ENCODE results near the gene RPRD1A. TPM values are rescaled to one million over a fixed set of nuclear protein-coding genes. Genes with fewer than 3 reads are reported as not detected.

Gene RPRD1A
- total and polyA plus RNA-seq, 2 experiments from 2014 or later: 23.3 to 68.0 TPM

DNA sequence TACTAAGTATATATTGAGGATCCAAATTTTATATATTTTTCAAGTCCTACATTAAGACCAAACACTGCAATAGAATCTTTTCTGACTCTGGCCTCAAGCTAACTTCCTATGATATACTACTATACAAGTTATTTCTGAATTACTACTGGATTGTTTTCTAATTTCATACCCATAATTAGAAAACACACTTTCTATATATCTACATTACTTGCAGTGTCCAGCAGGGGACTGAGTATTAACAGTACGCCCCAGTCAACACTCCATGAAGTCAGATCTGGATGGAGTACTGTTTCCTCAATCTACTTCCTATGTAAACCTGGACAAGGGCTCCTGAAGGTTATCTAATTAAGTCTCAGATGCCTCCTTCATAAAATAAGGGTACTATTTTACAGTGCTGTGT is 68.4 kb downstream of the RPRD1A start:
- no peak overlapping the region for H2AFZ ChIP-seq
- H3K79me2 ChIP-seq: no peaks in the 10 kb centered on the region
- TF ChIP-seq EZH2phosphoT487 (IDR thresholded peaks at IDR 0.05; ENCODE audit: low read depth, severe bottlenecking, unreplicated experiment) (no peak), EZH2 (IDR thresholded peaks at IDR 0.05; ENCODE audit: borderline replicate concordance) (no peak)
- TF ChIP-seq, protein P1, sequence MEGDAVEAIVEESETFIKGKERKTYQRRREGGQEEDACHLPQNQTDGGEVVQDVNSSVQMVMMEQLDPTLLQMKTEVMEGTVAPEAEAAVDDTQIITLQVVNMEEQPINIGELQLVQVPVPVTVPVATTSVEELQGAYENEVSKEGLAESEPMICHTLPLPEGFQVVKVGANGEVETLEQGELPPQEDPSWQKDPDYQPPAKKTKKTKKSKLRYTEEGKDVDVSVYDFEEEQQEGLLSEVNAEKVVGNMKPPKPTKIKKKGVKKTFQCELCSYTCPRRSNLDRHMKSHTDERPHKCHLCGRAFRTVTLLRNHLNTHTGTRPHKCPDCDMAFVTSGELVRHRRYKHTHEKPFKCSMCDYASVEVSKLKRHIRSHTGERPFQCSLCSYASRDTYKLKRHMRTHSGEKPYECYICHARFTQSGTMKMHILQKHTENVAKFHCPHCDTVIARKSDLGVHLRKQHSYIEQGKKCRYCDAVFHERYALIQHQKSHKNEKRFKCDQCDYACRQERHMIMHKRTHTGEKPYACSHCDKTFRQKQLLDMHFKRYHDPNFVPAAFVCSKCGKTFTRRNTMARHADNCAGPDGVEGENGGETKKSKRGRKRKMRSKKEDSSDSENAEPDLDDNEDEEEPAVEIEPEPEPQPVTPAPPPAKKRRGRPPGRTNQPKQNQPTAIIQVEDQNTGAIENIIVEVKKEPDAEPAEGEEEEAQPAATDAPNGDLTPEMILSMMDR (IDR thresholded peaks at IDR 0.05; ENCODE audit: poor library complexity): no peak
- no peak overlapping the region for H3K4me3 ChIP-seq
- no peak overlapping the region for H3K27ac ChIP-seq
- H3K9me3 ChIP-seq (ENCODE audit: low read depth): no peaks in the 10 kb centered on the region
- no peaks in the 10 kb centered on the region for H3K4me1 ChIP-seq (ENCODE audit: insufficient read depth)
- WGBS (ENCODE audit: low lambda C conversion rate, missing lambda C conversion rate): 86% methylated on average over 1 of the region's 1 CpG
- H3K4me2 ChIP-seq: no peak overlapping the region
- no peaks in the 10 kb centered on the region for H4K20me1 ChIP-seq (ENCODE audit: insufficient read depth, poor library complexity, severe bottlenecking)
- H3K27me3 ChIP-seq: no peaks in the 10 kb centered on the region
- H3K9me2 ChIP-seq (replicated peaks; ENCODE audit: insufficient read depth): no peaks in the 10 kb centered on the region
- no peaks in the 10 kb centered on the region for H3K36me3 ChIP-seq (replicated peaks; ENCODE audit: insufficient read depth, low read depth)
- no peak for DNase-seq (ENCODE audit: low spot score)

DNA sequence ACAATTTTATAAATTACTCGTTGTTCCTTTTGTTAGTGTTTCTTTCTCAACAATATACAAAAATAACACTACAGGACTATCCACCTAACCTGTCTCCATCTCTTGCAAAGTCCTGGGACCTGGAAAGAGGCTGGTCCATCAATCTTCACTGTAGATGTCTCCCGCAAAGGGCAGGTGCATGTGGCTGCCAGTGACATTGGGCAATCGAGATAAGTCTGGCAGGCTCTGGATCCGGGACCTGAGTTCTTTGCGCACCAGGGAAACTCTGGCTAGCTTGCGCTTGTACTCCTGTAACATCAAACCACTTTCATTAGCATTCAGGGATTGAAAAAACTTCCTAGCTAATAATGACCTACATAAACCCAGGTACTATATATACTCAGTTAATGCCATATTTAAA is 74.3 kb downstream of the RPRD1A start:
- H3K27me3 ChIP-seq: no peaks in the 10 kb centered on the region
- H4K20me1 ChIP-seq (ENCODE audit: insufficient read depth, poor library complexity, severe bottlenecking): no peaks in the 10 kb centered on the region
- DNase-seq (ENCODE audit: low spot score): no peak
- 97% methylated on average over 6 of the region's 6 CpGs for WGBS (ENCODE audit: low lambda C conversion rate, missing lambda C conversion rate)
- TF ChIP-seq, protein P1 (IDR thresholded peaks at IDR 0.05; ENCODE audit: poor library complexity): no peak
- no peak for TF ChIP-seq EZH2 (IDR thresholded peaks at IDR 0.05; ENCODE audit: borderline replicate concordance)
- TF ChIP-seq EZH2phosphoT487 (IDR thresholded peaks at IDR 0.05; ENCODE audit: low read depth, severe bottlenecking, unreplicated experiment): no peak
- H3K79me2 ChIP-seq: no peaks in the 10 kb centered on the region
- no peak overlapping the region for H3K4me2 ChIP-seq
- H3K9me3 ChIP-seq (ENCODE audit: low read depth): no peaks in the 10 kb centered on the region
- H3K36me3 ChIP-seq (replicated peaks; ENCODE audit: insufficient read depth, low read depth): no peaks in the 10 kb centered on the region
- no peak overlapping the region for H2AFZ ChIP-seq
- no peak overlapping the region for H3K4me3 ChIP-seq
- H3K9me2 ChIP-seq (replicated peaks; ENCODE audit: insufficient read depth): no peaks in the 10 kb centered on the region
- H3K4me1 ChIP-seq (ENCODE audit: insufficient read depth): no peaks in the 10 kb centered on the region
- no peak overlapping the region for H3K27ac ChIP-seq

DNA sequence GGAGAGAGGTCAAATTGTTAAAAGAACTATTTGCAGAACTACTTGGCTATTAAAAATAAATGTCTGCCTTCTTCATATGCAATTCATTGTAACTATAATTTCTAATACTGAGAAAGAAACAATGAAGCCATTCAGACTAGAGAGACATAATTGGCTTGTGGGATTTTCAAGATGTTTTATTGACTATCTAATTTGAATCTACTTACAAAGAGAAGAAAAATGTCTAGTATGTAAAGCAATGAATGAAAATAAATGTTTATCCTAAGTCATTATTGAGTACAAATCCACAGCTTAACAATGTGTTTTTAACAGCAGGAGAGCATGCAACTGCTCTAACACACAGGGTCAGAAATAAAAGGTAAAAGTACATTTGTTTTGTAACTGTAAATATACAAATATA is 75.7 kb downstream of the RPRD1A start:
- H3K27me3 ChIP-seq: no peaks in the 10 kb centered on the region
- no peak for DNase-seq (ENCODE audit: low spot score)

More for the DNA sequence above, 75.7 kb downstream of the RPRD1A start:
- Histone ChIP-seq H3K4me2 (no peak overlapping the region), H3K4me3 (no peak overlapping the region), H2AFZ (no peak overlapping the region), H3K9me3 (ENCODE audit: low read depth) (no peaks in the 10 kb centered on the region), H3K4me1 (ENCODE audit: insufficient read depth) (no peaks in the 10 kb centered on the region), H4K20me1 (ENCODE audit: insufficient read depth, poor library complexity, severe bottlenecking) (no peaks in the 10 kb centered on the region), H3K79me2 (no peaks in the 10 kb centered on the region), H3K9me2 (replicated peaks; ENCODE audit: insufficient read depth) (no peaks in the 10 kb centered on the region), H3K36me3 (replicated peaks; ENCODE audit: insufficient read depth, low read depth) (no peaks in the 10 kb centered on the region), H3K27ac (no peak overlapping the region)
- TF ChIP-seq EZH2phosphoT487 (IDR thresholded peaks at IDR 0.05; ENCODE audit: low read depth, severe bottlenecking, unreplicated experiment): no peak
- no peak for TF ChIP-seq EZH2 (IDR thresholded peaks at IDR 0.05; ENCODE audit: borderline replicate concordance)
- TF ChIP-seq, protein P1 (IDR thresholded peaks at IDR 0.05; ENCODE audit: poor library complexity): no peak

Data from hepatocyte (in vitro differentiated cells).